H54 (cell line): Measurements from ENCODE around the gene SP1.
"Not testable (repeated sequence)": the region's sequence is repeated elsewhere in the genome, so short reads cannot be mapped to it uniquely, and the experiment has no call there.

Source experiments
- DNase-seq: peaks from one replicate; pipeline ENCODE4 v3.0.0; 2011; ENCODE audit warnings: low spot score, mixed read lengths; ENCODE audit not compliant: insufficient read length
- FAIRE-seq: peaks from 3 replicates; lab custom pipeline; 2011; peaks lifted over from hg19 to GRCh38; lab: Jason Lieb, UNC
- POLR2A ChIP-seq: IDR thresholded peaks from 2 replicates; pipeline ENCODE4 v1.6.1; 2011; ENCODE audit warnings: low read depth, mild to moderate bottlenecking, low read length

The SP1 gene

GRCh38 chr12:53378724-53379388, 1.1 kb upstream of the SP1 start:
- TF ChIP-seq POLR2A: no peak
- DNase-seq (no peak), FAIRE-seq (no peak)

GRCh38 chr12:53379389-53380103, 430 bp upstream of the SP1 start:
- TF ChIP-seq POLR2A: peak; percentile 81; the same call in 1 of the 2 replicates
- peak; percentile 90 for FAIRE-seq

GRCh38 chr12:53380794-53381730, 1.1 kb downstream of the SP1 start:
- DNase-seq: no peak
- no peak for FAIRE-seq
- TF ChIP-seq POLR2A: no peak

More at GRCh38 chr12:53379389-53380103, 430 bp upstream of the SP1 start:
- DNase-seq: peak; percentile 83

GRCh38 chr12:53381731-53382630, 2.0 kb downstream of the SP1 start:
- FAIRE-seq: no peak
- DNase-seq: peak; percentile 27
- TF ChIP-seq POLR2A: no peak

- TF ChIP-seq POLR2A: no peak
- FAIRE-seq: no peak
- DNase-seq: no peak
These were observed 3.3 kb downstream of the SP1 start for GRCh38 chr12:53383258-53383657.

- not testable (repeated sequence) for DNase-seq, FAIRE-seq
These were observed 6.4 kb downstream of the SP1 start for GRCh38 chr12:53386381-53386780.

GRCh38 chr12:53388932-53389331, 9.0 kb downstream of the SP1 start:
- no peak for TF ChIP-seq POLR2A
- DNase-seq (no peak), FAIRE-seq (no peak)

- no peak for FAIRE-seq
- no peak for DNase-seq
These were observed 9.7 kb downstream of the SP1 start for GRCh38 chr12:53389702-53390101.

GRCh38 chr12:53391724-53392123, 11.7 kb downstream of the SP1 start:
- FAIRE-seq (no peak), DNase-seq (no peak)

More at GRCh38 chr12:53389702-53390101, 9.7 kb downstream of the SP1 start:
- TF ChIP-seq POLR2A: no peak

GRCh38 chr12:53399896-53400295, 19.9 kb downstream of the SP1 start:
- DNase-seq (no peak), FAIRE-seq (no peak)
- no peak for TF ChIP-seq POLR2A

More at GRCh38 chr12:53391724-53392123, 11.7 kb downstream of the SP1 start:
- TF ChIP-seq POLR2A: no peak

- not testable (repeated sequence) for DNase-seq, FAIRE-seq
These were observed 22.4 kb downstream of the SP1 start for GRCh38 chr12:53402351-53402750.

GRCh38 chr12:53402871-53403270, 22.9 kb downstream of the SP1 start:
- no peak for TF ChIP-seq POLR2A
- FAIRE-seq (no peak), DNase-seq (no peak)

- no peak for TF ChIP-seq POLR2A
- DNase-seq: no peak
- no peak for FAIRE-seq
These were observed 31.0 kb downstream of the SP1 start for GRCh38 chr12:53410951-53411350.
